IMR-90 (cell line): ENCODE results near the gene MED23. TPM values are rescaled to one million over a fixed set of nuclear protein-coding genes. Genes with fewer than 3 reads are reported as not detected.

Source experiments
- ATAC-seq: fragments of 200-7000 bp; cut with Tn5 transposase; 2 replicates; pipeline ENCODE4 v1.9.1; 2020; ENCODE audit warnings: low read depth, mild to moderate bottlenecking, moderate library complexity
- BruUV-seq: library from RNA; stranded (reverse); fragments of 400-500 nt; replicated peaks from 2 replicates; lab custom pipeline; 2021; lab: Mats Ljungman, UMichigan
- CTCF ChIA-PET: fragments of 300-600 bp; formaldehyde crosslinking; extraction: SDS; loops from one replicate; lab custom pipeline; 2021; ENCODE audit warnings: antibody characterized with exemption; lab: Yijun Ruan, JAX
- POLR2A ChIA-PET: fragments of 300-600 bp; sonication (Branson Sonifier 250); formaldehyde crosslinking; loops from one replicate; lab custom pipeline; 2022; ENCODE audit warnings: antibody characterized with exemption; ENCODE audit not compliant: unreplicated experiment; lab: Charles Lee
- DNase-seq: peaks from one replicate; pipeline ENCODE4 v3.0.0; 2013
- H2AFZ ChIP-seq: replicated peaks from 2 replicates; pipeline ENCODE3; 2013; ENCODE audit warnings: low read length, mild to moderate bottlenecking; ENCODE audit not compliant: poor library complexity
- H2AK5ac ChIP-seq: 2 replicates; pipeline ENCODE4 v1.6.1; 2013; ENCODE audit warnings: low read depth, low read length, inconsistent platforms
- H2AK9ac ChIP-seq: replicated peaks from 2 replicates; pipeline ENCODE3; 2013; ENCODE audit warnings: mild to moderate bottlenecking, low read depth, low read length, moderate library complexity; ENCODE audit not compliant: poor library complexity
- H2BK120ac ChIP-seq: 2 replicates; pipeline ENCODE4 v1.6.1; 2013; ENCODE audit warnings: low read depth, low read length, inconsistent platforms
- H2BK15ac ChIP-seq: 3 replicates; pipeline ENCODE4 v1.6.1; 2013; ENCODE audit warnings: low read depth, low read length, inconsistent platforms
- H2BK20ac ChIP-seq: 2 replicates; pipeline ENCODE4 v1.6.1; 2013; ENCODE audit warnings: low read depth, mild to moderate bottlenecking, inconsistent platforms, low read length, moderate library complexity
- H2BK5ac ChIP-seq: 2 replicates; pipeline ENCODE4 v1.6.1; 2013; ENCODE audit warnings: mild to moderate bottlenecking, low read depth, low read length, inconsistent platforms; ENCODE audit not compliant: poor library complexity, severe bottlenecking
- H3K14ac ChIP-seq: replicated peaks from 2 replicates; pipeline ENCODE4 v1.6.1; 2013; ENCODE audit warnings: low read depth, low read length, inconsistent platforms
- H3K18ac ChIP-seq: 2 replicates; pipeline ENCODE4 v1.6.1; 2013; ENCODE audit warnings: low read depth, low read length, control low read depth
- H3K23ac ChIP-seq: 2 replicates; pipeline ENCODE4 v1.6.1; 2013; ENCODE audit warnings: low read depth, low read length, inconsistent platforms
- H3K27ac ChIP-seq: 2 replicates; pipeline ENCODE4 v1.5.1; 2013; ENCODE audit warnings: mild to moderate bottlenecking, control low read depth, low read length; ENCODE audit not compliant: insufficient read depth
- H3K27me3 ChIP-seq: 2 replicates; pipeline ENCODE4 v1.6.1; 2013; ENCODE audit warnings: low read length; ENCODE audit not compliant: control insufficient read depth, insufficient read depth
- H3K36me3 ChIP-seq: 2 replicates; pipeline ENCODE4 v1.6.1; 2013; ENCODE audit warnings: low read length, mixed read lengths; ENCODE audit not compliant: control insufficient read depth, insufficient read depth
- H3K4ac ChIP-seq: 2 replicates; pipeline ENCODE4 v1.6.1; 2013; ENCODE audit warnings: low read depth, low read length, inconsistent platforms
- H3K4me1 ChIP-seq: 2 replicates; pipeline ENCODE4 v1.6.1; 2013; ENCODE audit warnings: low read length, mixed read lengths; ENCODE audit not compliant: control insufficient read depth, insufficient read depth
- H3K4me2 ChIP-seq: 2 replicates; pipeline ENCODE4 v1.6.1; 2013; ENCODE audit warnings: low read depth, mild to moderate bottlenecking, control low read depth, low read length, moderate library complexity
- H3K4me3 ChIP-seq: 2 replicates; pipeline ENCODE4 v1.5.1; 2013; ENCODE audit warnings: low read depth, mild to moderate bottlenecking, control low read depth, low read length, moderate library complexity; ENCODE audit not compliant: insufficient read depth
- H3K56ac ChIP-seq: 2 replicates; pipeline ENCODE4 v1.6.1; 2013; ENCODE audit warnings: low read length, inconsistent platforms; ENCODE audit not compliant: insufficient read depth; ENCODE audit errors: extremely low read depth
- H3K79me1 ChIP-seq, 2 experiments: 2 replicates each; pipeline ENCODE4 v1.6.1; 2013; ENCODE audit warnings: low read length in 2 of 2, inconsistent platforms in 1 of 2, low read depth in 1 of 2
- H3K9ac ChIP-seq: 2 replicates; pipeline ENCODE4 v1.6.1; 2013; ENCODE audit warnings: low read depth, low read length, control low read depth
- H3K9me1 ChIP-seq: 2 replicates; pipeline ENCODE4 v1.6.1; 2013; ENCODE audit warnings: low read length, inconsistent platforms; ENCODE audit not compliant: insufficient read depth
- H3K9me3 ChIP-seq: 2 replicates; pipeline ENCODE4 v1.6.1; 2013; ENCODE audit warnings: low read length; ENCODE audit not compliant: control insufficient read depth, insufficient read depth
- H4K20me1 ChIP-seq: 2 replicates; pipeline ENCODE4 v1.6.1; 2013; ENCODE audit warnings: low read length, inconsistent platforms; ENCODE audit not compliant: insufficient read depth
- H4K5ac ChIP-seq: 2 replicates; pipeline ENCODE4 v1.6.1; 2013; ENCODE audit warnings: mild to moderate bottlenecking, low read depth, low read length, control low read depth
- H4K8ac ChIP-seq, 2 experiments: 2 replicates each; pipeline ENCODE4 v1.6.1; 2013; ENCODE audit warnings: low read depth in 2 of 2, low read length in 2 of 2, control low read depth in 1 of 2, inconsistent platforms in 1 of 2
- H4K91ac ChIP-seq: 2 replicates; pipeline ENCODE4 v1.6.1; 2013; ENCODE audit warnings: low read depth, low read length, inconsistent platforms; ENCODE audit not compliant: insufficient read depth
- POLR2A ChIP-seq: IDR thresholded peaks from 2 replicates; pipeline ENCODE4 v1.6.1; 2012; ENCODE audit warnings: mild to moderate bottlenecking, low read depth, low read length
- WGBS, 2 experiments: methylation state at CpG; one replicate each; pipeline versions ENCODE4 v1.1.5 to v1.1.7; 2013; ENCODE audit warnings: missing lambda C conversion rate in 2 of 2; ENCODE audit not compliant: insufficient read length in 1 of 2; ENCODE audit errors: extremely low coverage in 2 of 2; 5-methylcytosine and 5-hydroxymethylcytosine counted together
- dilution Hi-C: fragments of 300-500 bp; cut with HindIII; formaldehyde crosslinking; loops from one replicate; pipeline ENCODE4 v1.14.3; 2018; ENCODE audit warnings: low sequenced_read_pairs; ENCODE audit not compliant: unreplicated experiment
- in situ Hi-C: fragments of 300-500 bp; cut with MboI; formaldehyde crosslinking; loops from 3 replicates; pipeline ENCODE4 v1.14.3; 2019; ENCODE audit warnings: low sequenced_read_pairs, inconsistent platforms, mixed read lengths
- intact Hi-C: fragments of 100-400 bp; cut with micrococcal nuclease; formaldehyde crosslinking; loops from 2 replicates; pipeline ENCODE4 v1.10.0; 2022
- polyA plus RNA-seq, 3 experiments: library from polyadenylated mRNA; depleted of rRNA; stranded (reverse); fragments of >200 nt; gene quantifications; 2 replicates each; pipeline ENCODE4 v1.2.3, GENCODE V29; 2012; ENCODE audit warnings: low replicate concordance in 1 of 3
- total RNA-seq: library from RNA; depleted of rRNA; stranded (reverse); fragments of >200 nt; gene quantifications from 2 replicates; pipeline ENCODE4 v1.2.3, GENCODE V29; 2012

Gene MED23
- total and polyA plus RNA-seq, 2 of the 4 experiments (the other 2 are of a cell fraction), result 16.0 to 40.7 TPM

- no peak overlapping the region for H2BK15ac ChIP-seq
- H3K9me1 ChIP-seq, result no peaks in the 10 kb centered on the region
- H3K14ac ChIP-seq, result no peak overlapping the region
- CTCF ChIA-PET, result interaction anchor here (0.5 to 0.6 kb wide), 2 partner anchors 16 to 269 kb away, joined by 3 read pairs; no protein-coding TSS in a partner anchor
- no peaks in the 10 kb centered on the region for H3K9me3 ChIP-seq
- H3K27ac ChIP-seq, result no peak overlapping the region
- no TSS peak for BruUV-seq
- H2BK120ac ChIP-seq, result no peak overlapping the region
- no peak overlapping the region for H3K56ac ChIP-seq
- no peak overlapping the region for H3K4me3 ChIP-seq
- no peak overlapping the region for H4K8ac ChIP-seq
- no peak overlapping the region for H2BK20ac ChIP-seq
- no peak overlapping the region for H2AK9ac ChIP-seq
- intact Hi-C loops (no loop called here), in situ Hi-C loops (no loop called here), dilution Hi-C loops (no loop called here)
- no peak overlapping the region for H2BK5ac ChIP-seq
- H3K36me3 ChIP-seq, result no peaks in the 10 kb centered on the region
- no peaks in the 10 kb centered on the region for H4K20me1 ChIP-seq
- no peak for TF ChIP-seq POLR2A
- no peak overlapping the region for H3K4ac ChIP-seq
- H4K91ac ChIP-seq, result no peak overlapping the region
- H2AK5ac ChIP-seq, result no peak overlapping the region
- H3K23ac ChIP-seq, result no peak overlapping the region
- H3K27me3 ChIP-seq, result peaks cover 8% of the 10 kb centered on the region; the same call in 1 of the 2 replicates
- ATAC-seq, result no peak
- no peak overlapping the region for H3K4me2 ChIP-seq
- no peak overlapping the region for H4K5ac ChIP-seq
- H3K18ac ChIP-seq, result no peak overlapping the region
- POLR2A ChIA-PET, result no interaction called here
- no peak overlapping the region for H2AFZ ChIP-seq
- no peak for DNase-seq
- no CpG with 5 or more reads among the region's 2 CpGs for WGBS, 2 experiments
- H3K4me1 ChIP-seq, result no peaks in the 10 kb centered on the region
- no peak overlapping the region for H3K9ac ChIP-seq
- no peaks in the 10 kb centered on the region for H3K79me1 ChIP-seq
Observed at GRCh38 chr6:131645846-131646245, 17.8 kb upstream of the MED23 start.
